DMS114 treated with DMSO at 0.1 percent for 48 hours (cell line): ENCODE data around the gene PRSS35.
A peak's percentile ranks its signal among the peaks of the same experiment; 100 is the strongest.
"Not testable (repeated sequence)": the region's sequence is repeated elsewhere in the genome, so short reads cannot be mapped to it uniquely, and the experiment has no call there.

Experiments
- DNase-seq: peaks from one replicate; lab custom pipeline; 2025; ENCODE audit not compliant: unreplicated experiment; lab: John Stamatoyannopoulos, UW

PRSS35 gene

DNA sequence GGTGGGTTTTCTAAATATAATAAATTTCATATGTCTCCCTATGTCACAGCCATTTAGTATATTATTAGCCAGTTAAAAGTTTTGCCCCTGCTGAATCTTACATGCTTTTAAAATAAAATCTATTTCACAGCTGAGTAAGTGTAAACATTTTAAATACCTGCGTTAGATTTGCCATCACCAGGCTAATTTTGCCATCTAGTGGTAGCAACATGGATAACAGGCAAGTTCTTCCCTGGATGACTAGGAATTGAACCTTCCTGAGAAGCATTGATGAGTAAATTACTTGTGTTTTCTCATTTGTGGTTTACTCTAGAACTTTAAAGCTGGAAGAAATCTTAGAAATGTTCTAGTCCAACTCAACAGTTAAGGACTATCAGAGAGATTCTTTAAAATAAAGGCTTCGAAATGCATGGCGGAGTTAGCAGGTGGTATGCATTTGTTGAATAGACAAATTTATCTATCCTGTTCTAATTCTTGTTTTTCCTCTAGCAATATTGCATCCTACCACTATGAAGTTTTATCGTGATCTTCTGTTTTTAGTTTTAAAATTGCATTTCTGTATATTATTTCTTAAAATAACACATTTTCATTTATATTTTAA lies 2.6 kb downstream of the PRSS35 start:
- DNase-seq = peak; percentile 32

DNA sequence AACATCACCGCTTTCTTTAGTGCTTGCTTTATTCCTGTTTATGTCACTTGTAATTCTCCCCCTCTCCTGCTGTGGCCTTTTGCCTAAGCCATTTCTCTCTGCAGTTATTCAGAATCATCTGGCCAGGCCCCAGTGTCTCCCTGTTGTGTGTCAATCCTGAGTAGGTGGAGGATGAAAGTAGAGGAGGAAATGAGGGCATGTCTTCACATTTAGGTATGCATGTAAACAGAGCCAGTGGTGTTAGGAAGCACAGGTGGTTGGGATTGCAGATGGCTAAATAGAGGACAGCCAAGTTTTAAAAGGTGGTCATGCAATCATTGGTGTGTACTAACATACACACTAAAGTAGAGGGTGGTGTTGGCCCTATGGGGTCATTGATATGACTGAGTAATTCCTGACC lies 5.2 kb downstream of the PRSS35 start:
- DNase-seq = no peak

DNA sequence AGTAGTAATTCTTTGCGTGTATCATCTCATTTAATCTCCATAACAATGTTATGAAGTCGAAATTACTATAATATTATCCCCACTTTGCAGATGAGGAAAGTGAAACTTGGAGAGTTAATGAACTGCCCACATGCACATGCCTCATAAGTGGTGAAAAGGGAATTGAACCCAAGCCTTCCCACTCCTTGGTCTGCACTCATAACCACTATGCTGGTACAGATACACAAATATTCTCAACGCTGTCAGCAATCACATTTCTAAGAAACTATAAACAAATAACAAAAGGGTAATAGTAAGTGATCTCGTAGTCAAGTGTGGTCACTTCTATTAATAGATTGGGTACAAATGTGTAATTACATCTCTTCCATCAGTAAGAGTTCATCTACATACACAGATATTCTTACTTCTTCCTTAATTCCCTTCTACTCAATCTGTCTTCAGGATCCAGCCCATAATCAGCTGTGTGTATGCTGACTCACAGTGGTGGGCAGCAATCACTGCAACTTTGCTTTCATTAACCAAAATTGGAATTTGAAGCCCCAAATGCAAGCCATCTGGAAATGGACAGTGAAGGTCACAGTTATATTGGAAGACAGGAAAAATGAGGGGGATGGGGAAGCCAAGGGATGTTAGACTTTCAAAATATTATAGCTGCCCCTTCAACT lies 6.6 kb downstream of the PRSS35 start:
- no peak for DNase-seq

GRCh38 chr6:83536034-83536646 lies 23.8 kb downstream of the PRSS35 start:
- DNase-seq = no peak

- no peak for DNase-seq
These were observed 24.6 kb downstream of the PRSS35 start for GRCh38 chr6:83536647-83537589.

DNA sequence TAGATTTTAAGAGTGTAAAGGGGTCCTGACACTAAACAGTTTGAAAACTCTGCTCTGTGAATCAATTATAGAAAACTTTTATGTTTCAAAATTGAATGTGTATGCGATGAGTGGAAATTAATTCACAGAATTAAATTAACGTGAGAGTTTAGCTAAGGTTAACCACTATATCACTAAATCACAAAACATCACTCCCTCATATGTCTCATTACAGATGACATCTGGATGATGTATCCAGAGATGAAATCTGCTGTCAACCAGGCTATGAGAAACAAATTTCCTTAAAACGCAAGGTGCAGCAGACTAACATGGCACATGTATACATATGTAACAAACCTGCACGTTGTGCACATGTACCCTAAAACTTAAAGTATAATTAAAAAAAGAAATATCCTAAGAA lies 27.3 kb downstream of the PRSS35 start:
- DNase-seq = no peak

DNA sequence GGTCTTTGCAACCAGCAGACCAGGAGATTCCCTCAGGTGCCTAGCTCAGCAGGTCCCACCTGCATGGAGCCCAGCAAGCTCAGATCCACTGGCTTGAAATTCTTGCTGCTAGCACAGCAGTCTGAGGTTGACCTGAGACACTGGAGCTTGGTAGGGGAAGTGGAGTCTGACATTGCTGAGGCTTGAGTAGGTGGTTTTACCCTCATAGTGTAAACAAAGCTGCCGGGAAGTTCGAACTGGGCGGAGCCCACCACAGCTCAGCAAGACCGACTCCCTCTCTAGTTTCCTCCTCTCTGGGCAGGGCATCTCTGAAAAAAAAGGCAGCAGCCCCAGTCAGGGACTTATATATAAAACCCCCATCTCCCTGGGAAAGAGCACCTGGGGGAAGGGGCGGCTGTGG lies 34.3 kb downstream of the PRSS35 start:
- DNase-seq = no peak

- DNase-seq = not testable (repeated sequence)
These were observed 38.1 kb downstream of the PRSS35 start for GRCh38 chr6:83550482-83550881.

DNA sequence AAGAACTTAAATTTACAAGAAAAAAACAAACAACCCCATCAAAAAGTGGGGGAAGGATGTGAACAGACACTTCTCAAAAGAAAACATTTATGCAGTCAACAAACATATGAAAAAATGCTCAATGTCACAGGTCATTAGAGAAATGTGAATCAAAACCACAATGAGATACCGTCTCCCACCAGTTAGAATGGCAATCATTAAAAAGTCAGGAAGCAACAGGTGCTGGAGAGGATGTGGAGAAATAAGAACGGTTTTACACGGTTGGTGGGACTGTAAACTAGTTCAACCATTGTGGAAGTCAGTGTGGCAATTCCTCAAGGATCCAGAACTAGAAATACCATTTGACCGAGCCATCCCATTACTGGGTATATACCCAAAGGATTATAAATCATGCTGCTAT lies 39.4 kb downstream of the PRSS35 start:
- not testable (repeated sequence) for DNase-seq

DNA sequence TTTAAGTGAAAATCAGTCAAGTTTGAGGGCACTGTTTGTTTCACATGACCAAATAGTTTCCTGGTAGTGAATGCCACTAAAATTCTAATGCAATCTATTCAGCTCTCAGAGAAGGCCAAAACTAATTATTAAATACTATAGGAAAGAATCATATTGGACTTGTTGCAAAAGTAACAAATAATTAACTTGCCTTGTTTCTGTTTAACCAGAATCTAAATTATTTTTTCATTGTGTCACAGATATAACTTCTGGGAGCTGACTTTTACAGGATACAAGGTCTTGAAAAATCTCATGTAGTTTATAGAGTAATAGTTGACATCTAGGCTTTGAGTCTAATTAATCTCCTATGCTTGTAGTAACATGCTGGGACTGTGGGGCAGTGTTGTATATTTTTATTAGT lies 44.5 kb downstream of the PRSS35 start:
- DNase-seq = no peak

- DNase-seq = no peak
These were observed 46.6 kb downstream of the PRSS35 start for GRCh38 chr6:83558975-83559374.

- not testable (repeated sequence) for DNase-seq
These were observed 59.4 kb downstream of the PRSS35 start for GRCh38 chr6:83571663-83572185.

GRCh38 chr6:83574783-83575182 lies 62.4 kb downstream of the PRSS35 start:
- no peak for DNase-seq
